Natural killer cell (primary cell): ENCODE measurements around the gene CPLX4. TPM values are rescaled to one million over a fixed set of nuclear protein-coding genes. Genes with fewer than 3 reads are reported as not detected.

Experiments
- ATAC-seq, 3 donors: fragments of 150-1000 bp in 2 of 3; fragments of 200-7000 bp in 1 of 3; cut with Tn5 transposase; 1 replicate in 1 of 3; 2 replicates in 2 of 3; pipeline ENCODE4 v1.10.0; 2021; ENCODE audit warnings: mild to moderate bottlenecking in 2 of 3, moderate library complexity in 2 of 3
- DNase-seq, 2 donors: peaks; one replicate each; pipeline versions ENCODE4 v3.0.0 to v3.0.0-alpha.2; 2013 to 2021; ENCODE audit warnings: mixed read lengths in 1 of 2
- H3K27ac ChIP-seq: one replicate; pipeline ENCODE4 v1.5.1; 2013; ENCODE audit warnings: mild to moderate bottlenecking, low read length
- H3K27me3 ChIP-seq: one replicate; pipeline ENCODE4 v1.6.1; 2013; ENCODE audit warnings: low read length; ENCODE audit not compliant: control insufficient read depth, insufficient read depth
- H3K36me3 ChIP-seq: one replicate; pipeline ENCODE4 v1.6.1; 2013; ENCODE audit warnings: low read length; ENCODE audit not compliant: control insufficient read depth, insufficient read depth
- H3K4me1 ChIP-seq: one replicate; pipeline ENCODE4 v1.6.1; 2013; ENCODE audit warnings: low read length; ENCODE audit not compliant: control insufficient read depth, insufficient read depth
- H3K4me3 ChIP-seq: one replicate; pipeline ENCODE4 v1.5.1; 2013; ENCODE audit warnings: low read length
- H3K9me3 ChIP-seq: one replicate; pipeline ENCODE4 v1.6.1; 2013; ENCODE audit warnings: low read length; ENCODE audit not compliant: control insufficient read depth, insufficient read depth
- H3K27ac Mint-ChIP-seq, 2 donors: one replicate each; pipeline ENCODE4 v1.8.0; 2022; ENCODE audit warnings: mild to moderate bottlenecking in 2 of 2, mixed read lengths in 2 of 2, moderate library complexity in 1 of 2
- H3K27me3 Mint-ChIP-seq, 2 donors: one replicate each; pipeline ENCODE4 v1.8.0; 2022; ENCODE audit warnings: low read depth in 2 of 2, mixed read lengths in 2 of 2
- H3K36me3 Mint-ChIP-seq: one replicate; pipeline ENCODE4 v1.8.0; 2022; ENCODE audit warnings: mixed read lengths
- H3K4me1 Mint-ChIP-seq, 2 donors: one replicate each; pipeline ENCODE4 v1.8.0; 2022; ENCODE audit warnings: mixed read lengths in 2 of 2
- H3K4me3 Mint-ChIP-seq: one replicate; pipeline ENCODE4 v1.8.0; 2022; ENCODE audit warnings: mild to moderate bottlenecking, moderate library complexity, mixed read lengths
- H3K9me3 Mint-ChIP-seq, 2 donors: one replicate each; pipeline ENCODE4 v1.8.0; 2022; ENCODE audit warnings: mixed read lengths in 2 of 2
- CTCF ChIP-seq: fragments of 200-600 bp; IDR thresholded peaks from one replicate; pipeline ENCODE4 v1.8.0; 2022; ENCODE audit warnings: antibody characterized with exemption
- WGBS: methylation state at CpG from one replicate; pipeline ENCODE4 v1.1.7; 2013; ENCODE audit warnings: missing lambda C conversion rate; ENCODE audit not compliant: insufficient coverage; 5-methylcytosine and 5-hydroxymethylcytosine counted together
- intact Hi-C: fragments of 100-400 bp; cut with micrococcal nuclease; formaldehyde crosslinking; loops from one replicate; pipeline ENCODE4 v1.14.2; 2022
- total RNA-seq, 4 donors: library from RNA; stranded (reverse); fragments of 120-200 nt in 1 of 4; gene quantifications; one replicate each; pipeline versions ENCODE4 v1.2.3 to v1.2.4, GENCODE V29; 2013 to 2022

Gene CPLX4
- total RNA-seq, 3 donors from 2014 or later (not counting 1 experiment from before 2014, with no cell fraction given), result not detected

- Histone ChIP-seq H3K36me3 (peaks cover 24% of the 10 kb centered on the region), H3K9me3 (no peaks in the 10 kb centered on the region), H3K4me3 (no peak overlapping the region), H3K27me3 (no peaks in the 10 kb centered on the region), H3K4me1 (no peaks in the 10 kb centered on the region), H3K27ac (no peak overlapping the region)
- Mint-ChIP-seq H3K36me3 (peaks cover 31% of the 10 kb centered on the region), H3K9me3 (peaks cover 0 to 2% of the 10 kb centered on the region in 2 donors), H3K27me3 (peaks cover 8 to 17% of the 10 kb centered on the region in 2 donors), H3K4me3 (no peak overlapping the region), H3K4me1 (no peaks in the 10 kb centered on the region), H3K27ac (no peak overlapping the region)
- DNase-seq, result no peak
- no peak for ATAC-seq
- no peak for TF ChIP-seq CTCF
- 95% methylated on average over 3 of the region's 4 CpGs for WGBS
- intact Hi-C loops, result no loop called here
Observed at GRCh38 chr18:59324623-59324971, 6.1 kb upstream of the CPLX4 start.

- DNase-seq, result no peak
- over 99% methylated on average over 5 of the region's 7 CpGs for WGBS
- intact Hi-C loops, result no loop called here
- H3K4me3 ChIP-seq, result no peak overlapping the region
- no peak overlapping the region for H3K4me3 Mint-ChIP-seq
- H3K27ac Mint-ChIP-seq, result no peak overlapping the region
- no peaks in the 10 kb centered on the region for H3K27me3 ChIP-seq
- no peak for ATAC-seq
- TF ChIP-seq CTCF, result no peak
- H3K9me3 Mint-ChIP-seq, result peaks cover 0 to 2% of the 10 kb centered on the region in 2 donors
- H3K27me3 Mint-ChIP-seq, result peaks cover 8 to 23% of the 10 kb centered on the region in 2 donors
- H3K36me3 Mint-ChIP-seq, result peaks cover 27% of the 10 kb centered on the region
- peaks cover 19% of the 10 kb centered on the region for H3K36me3 ChIP-seq
- no peaks in the 10 kb centered on the region for H3K4me1 ChIP-seq
- no peaks in the 10 kb centered on the region for H3K9me3 ChIP-seq
- H3K4me1 Mint-ChIP-seq, result no peaks in the 10 kb centered on the region
- no peak overlapping the region for H3K27ac ChIP-seq
Observed at GRCh38 chr18:59323931-59324622, 5.6 kb upstream of the CPLX4 start.

- no peak for ATAC-seq
Observed at GRCh38 chr18:59311631-59312030, 6.8 kb downstream of the CPLX4 start.

More at GRCh38 chr18:59311631-59312030, 6.8 kb downstream of the CPLX4 start:
- intact Hi-C loops, result no loop called here
- H3K27me3 ChIP-seq, result peaks cover 12% of the 10 kb centered on the region
- 90% methylated on average over 7 of the region's 7 CpGs for WGBS
- Mint-ChIP-seq H3K36me3 (no peaks in the 10 kb centered on the region), H3K27me3 (peaks cover 8 to 55% of the 10 kb centered on the region in 2 donors), H3K27ac (no peak overlapping the region), H3K9me3 (no peaks in the 10 kb centered on the region), H3K4me1 (no peaks in the 10 kb centered on the region), H3K4me3 (no peak overlapping the region)
- no peak for TF ChIP-seq CTCF
- H3K4me1 ChIP-seq, result peaks cover 5% of the 10 kb centered on the region
- no peak for DNase-seq
- H3K27ac ChIP-seq, result no peak overlapping the region
- no peaks in the 10 kb centered on the region for H3K36me3 ChIP-seq
- no peak overlapping the region for H3K4me3 ChIP-seq
- H3K9me3 ChIP-seq, result no peaks in the 10 kb centered on the region
